GM15510 (cell line): Measurements from ENCODE around the gene MRPL14.

Source experiments
- POLR2A ChIP-seq: IDR thresholded peaks from 3 replicates; pipeline ENCODE4 v1.6.1; 2011; ENCODE audit warnings: borderline replicate concordance; ENCODE audit not compliant: insufficient read length; ENCODE audit errors: extremely low read depth

The MRPL14 gene

DNA sequence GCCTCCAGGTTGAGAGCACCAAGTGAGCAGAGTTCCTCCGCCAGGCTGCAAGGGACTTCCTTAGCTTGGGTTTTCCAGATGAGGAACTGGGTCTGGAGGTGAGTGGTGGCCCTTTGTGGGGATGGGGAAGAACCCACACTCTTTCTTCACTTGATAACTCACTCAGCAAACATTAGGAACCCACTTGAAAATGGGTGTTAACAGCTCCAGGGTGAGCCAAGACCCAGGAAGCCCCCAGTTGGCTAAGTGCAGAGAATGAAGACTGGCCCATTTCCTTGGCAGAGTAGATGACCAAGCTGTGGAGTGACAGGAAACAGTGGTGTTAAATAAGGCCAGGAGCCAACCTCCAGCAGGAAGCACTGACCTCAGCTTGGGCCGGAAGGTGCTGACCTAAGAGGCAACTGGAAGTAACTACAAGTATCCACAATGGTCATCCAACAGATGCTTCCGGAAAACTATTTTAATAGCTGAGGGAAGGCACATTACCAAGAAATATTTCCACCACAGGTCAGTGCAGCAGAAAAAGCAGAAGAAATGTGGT lies 22.7 kb downstream of the MRPL14 start:
- TF ChIP-seq POLR2A: no peak

DNA sequence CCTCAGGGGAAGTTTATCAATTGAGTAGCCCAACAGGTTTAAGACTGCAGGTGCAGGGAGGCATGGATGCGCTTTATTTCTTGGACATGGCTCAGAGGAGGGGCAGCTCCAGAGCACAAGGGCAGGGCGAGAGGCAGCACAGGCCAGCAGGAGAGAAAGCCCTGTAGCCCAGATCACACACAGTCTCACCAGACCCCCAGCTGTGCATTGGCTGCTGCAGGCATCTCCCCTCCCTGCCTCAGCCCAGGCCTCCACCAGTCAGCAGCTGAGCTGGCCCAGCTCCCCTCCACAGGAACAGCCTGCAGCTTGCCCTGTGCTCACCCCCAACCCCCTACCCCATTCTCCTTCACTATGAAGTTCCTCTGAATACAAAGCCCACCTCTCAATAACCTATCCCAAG lies 24.7 kb downstream of the MRPL14 start:
- TF ChIP-seq POLR2A: no peak

DNA sequence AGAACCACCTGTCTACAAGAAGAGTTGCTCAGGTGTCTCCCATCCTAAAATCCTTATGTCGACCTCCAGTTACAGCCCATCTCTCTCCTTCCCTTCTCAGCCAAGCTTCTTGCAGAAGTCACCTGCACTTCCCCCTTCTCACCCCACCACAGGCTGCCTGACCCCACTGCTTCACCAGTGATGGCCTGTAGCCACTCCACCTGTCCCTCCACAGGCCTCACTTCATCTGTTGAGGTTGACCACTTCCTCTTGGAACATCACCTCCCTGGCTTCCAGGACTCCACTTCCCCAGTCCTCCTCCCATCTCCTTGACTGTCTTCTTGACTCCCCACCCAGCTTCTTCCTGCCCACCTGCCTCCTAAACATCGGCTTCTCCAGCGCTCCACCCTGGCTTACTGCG lies 25.4 kb downstream of the MRPL14 start:
- no peak for TF ChIP-seq POLR2A

DNA sequence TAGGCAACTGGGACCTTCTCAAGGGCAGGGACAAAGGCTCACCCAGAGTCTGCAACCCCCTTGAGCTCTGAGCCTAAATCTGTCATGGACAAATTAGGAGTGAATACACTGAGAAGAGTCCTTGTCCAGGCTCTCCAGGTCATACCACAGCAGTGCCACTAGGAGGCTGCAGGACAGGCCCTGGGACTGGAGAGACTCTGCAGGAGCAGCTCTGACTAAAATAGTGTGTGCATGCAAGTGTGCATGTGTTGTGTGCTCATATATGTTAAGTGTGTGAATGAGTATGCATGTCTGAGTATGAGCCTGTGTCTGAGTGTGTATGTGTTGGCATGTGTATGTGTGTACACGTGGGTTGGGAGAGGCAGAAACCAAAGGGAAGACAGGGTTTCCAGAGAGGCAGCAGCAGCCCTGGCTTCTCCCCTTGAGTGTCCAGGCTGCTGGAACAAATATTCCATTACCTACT lies 27.1 kb downstream of the MRPL14 start:
- TF ChIP-seq POLR2A: no peak

DNA sequence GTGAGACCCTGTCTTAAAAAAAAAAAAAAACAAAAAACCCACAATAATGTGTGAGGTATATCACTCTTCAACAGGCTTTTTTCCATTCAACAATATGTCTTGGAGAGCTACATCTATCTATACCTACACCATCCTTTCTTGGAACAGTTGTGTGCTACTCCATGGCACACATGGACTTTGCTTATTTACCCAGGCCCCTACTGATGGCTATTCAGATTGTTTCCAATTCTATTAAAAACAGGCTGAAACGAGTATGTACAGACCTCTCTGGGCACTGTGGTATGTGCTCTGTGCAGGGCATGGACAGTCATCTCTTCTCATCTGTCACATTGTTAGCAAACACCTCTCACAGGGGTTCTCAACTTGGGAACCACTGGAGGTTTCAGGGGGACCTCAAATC lies 28.1 kb downstream of the MRPL14 start:
- no peak for TF ChIP-seq POLR2A

DNA sequence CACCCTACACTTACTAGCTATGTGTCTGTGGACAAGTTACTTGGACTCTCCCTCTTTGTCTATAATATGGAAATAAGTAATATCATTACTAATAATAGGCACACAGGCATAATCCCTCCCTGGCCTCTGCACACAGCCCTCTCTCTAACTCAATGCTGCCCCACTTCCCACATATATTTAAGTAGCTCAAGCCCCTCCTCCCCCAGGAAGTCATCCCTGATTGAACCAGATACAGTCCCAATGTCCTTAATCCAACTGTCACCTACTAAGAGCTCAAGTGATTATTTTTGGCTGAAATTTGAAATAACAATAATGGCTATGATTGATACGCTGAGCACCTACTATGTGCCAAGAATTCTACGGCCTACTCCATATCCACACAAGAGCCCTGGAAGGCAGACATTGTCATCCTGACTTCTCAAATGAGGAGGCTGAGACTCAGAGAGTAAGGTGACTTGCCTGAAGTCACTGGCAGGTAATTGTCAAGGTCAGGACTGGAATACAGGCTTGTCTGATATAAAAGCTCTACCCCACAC lies 29.4 kb downstream of the MRPL14 start:
- no peak for TF ChIP-seq POLR2A

DNA sequence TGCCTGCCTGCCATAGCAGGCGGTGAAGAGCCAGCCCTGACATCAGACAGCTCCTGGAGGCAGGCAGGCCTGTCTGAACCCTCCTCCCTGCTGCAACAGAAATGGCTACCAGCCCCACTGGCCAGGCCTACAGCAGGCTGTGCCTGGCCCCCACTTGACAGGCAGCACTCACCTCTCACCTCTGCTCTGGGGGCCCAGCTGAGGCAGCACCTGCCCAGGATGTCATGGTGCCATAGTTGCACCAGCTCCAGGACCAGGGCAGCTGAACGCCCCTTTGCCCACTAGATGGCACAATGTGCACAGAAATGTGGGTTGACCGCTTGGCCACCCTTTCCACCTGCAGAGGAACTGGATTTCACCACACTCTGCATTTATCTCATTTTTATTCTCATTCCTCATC lies 30.6 kb downstream of the MRPL14 start:
- no peak for TF ChIP-seq POLR2A

DNA sequence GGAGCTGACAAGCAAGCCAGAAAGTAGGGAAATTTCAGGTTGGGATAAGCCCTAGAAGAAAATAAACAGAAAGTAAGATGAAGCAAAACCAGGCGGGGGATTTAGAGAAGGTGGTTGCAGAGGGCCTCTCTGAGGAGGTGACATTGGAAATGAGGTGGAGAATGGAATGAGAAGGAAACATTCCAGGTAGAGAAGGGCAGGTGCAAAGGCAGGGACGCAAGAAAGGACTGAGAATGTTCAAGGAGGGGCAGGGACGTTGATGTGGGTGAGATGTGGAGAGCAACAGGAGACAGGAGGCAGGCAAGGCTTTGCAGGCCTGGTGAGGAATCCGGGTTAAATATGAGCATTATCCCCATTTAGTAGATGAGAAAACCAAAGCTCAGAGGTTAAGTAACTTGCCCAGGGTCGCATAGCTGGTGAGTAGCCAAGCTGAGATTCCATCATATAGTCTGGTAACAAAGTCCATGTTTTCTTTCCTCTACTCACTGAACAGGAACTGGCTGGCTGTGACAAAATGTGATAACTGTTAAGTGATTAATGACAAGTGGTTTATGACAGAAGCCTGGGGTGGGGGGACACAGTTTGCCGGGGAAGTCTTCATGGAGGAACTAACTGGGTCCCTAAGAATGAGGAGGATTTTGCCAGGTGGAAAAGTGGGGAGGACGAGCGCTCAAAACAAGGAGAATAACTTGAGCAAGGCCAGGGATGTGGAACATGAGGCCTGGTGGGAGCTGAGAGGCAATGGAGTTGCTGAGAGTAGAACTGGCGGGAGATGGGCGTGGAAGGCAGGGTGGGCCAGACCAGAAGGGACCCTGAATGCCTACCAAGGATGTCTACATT lies 32.6 kb downstream of the MRPL14 start:
- TF ChIP-seq POLR2A: no peak

DNA sequence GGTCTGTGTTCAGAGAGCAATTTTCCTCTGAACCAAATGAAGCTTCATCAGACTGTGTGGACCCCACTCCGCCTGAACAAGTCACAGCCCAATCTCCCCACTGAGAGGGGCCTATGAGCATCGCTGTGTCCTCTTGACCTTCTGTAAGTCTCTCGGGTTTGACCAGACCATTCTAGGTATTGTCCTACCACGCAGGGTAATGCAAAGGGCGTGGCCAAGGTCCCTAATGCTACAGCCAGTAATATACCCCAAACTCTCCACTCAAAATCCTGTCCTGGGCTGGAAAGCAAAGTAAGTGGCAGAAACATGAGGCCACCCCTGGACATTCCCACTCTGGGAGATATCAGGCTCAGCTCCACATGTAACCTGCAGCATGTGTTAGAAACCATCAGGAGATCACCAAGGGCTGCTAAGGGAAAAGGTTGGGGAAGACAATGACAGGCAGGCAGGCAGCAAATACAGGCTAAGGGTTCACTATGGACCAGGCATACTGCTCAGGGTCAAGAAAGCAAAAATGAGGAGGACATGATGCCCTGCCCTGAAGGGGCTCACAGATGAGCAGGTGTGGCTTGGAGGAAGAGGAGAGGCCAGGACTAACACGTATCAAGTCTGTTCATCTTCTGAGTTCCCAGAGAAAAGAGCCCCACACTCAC lies 33.4 kb downstream of the MRPL14 start:
- TF ChIP-seq POLR2A: no peak

DNA sequence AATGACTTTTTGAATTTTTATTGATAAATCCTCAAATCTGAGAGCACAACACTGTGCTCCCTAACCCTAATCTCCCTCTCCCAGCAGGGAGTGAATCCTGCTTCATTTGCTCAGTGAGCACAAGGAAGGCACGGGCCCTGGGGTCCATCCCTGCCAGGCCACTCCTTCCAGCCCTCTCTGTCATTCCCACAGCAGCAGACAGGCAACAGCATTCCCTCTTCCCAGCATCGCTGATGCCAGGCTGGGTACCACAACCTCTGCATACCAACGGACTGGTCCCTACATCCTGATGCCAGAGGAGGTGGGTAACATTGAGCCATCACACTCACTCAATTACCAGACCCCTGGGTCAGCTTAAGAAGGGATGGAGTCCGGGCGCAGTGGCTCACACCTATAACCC lies 34.2 kb downstream of the MRPL14 start:
- TF ChIP-seq POLR2A: no peak

DNA sequence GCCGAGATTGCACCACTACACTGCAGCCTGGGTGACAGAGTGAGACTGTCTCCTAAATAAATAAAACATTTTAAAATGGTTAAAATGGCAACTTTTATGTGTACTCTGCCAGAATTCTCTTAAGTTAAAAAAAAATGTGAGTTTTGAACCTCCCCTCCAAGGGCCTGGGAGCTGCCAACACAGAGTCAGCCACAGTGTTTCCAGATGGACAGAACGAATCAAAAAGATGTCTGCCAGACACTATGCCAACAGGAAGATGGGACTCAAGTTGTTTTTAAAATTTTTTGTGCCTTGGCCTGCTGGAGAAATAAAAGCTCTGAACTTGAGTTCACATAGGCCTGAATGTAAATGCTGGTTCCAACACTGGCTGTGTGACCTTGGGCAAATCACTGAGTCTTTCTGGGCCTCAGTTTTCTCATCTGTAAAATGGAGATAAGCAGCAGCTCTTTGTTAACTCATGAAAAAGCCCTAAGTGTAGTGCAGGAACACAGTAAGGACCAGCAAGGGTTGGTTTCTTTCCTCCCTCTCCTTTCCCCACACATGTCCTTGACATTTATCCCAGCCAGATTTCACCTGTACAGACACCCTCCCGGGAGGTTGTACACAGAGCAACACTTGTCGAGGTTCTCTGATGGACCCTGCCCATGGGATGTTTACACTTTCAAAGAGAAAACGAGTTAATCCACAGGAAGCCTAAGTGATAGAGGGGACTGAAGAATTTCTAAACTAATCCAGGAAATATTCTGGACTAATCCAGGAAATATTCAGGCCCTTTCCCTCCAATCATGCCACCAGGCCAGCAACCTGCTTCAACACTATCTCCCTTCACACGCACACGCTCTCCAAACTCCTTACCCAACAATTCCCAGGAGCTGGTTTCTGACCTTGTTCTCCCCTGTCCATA lies 35.0 kb downstream of the MRPL14 start:
- TF ChIP-seq POLR2A: no peak

DNA sequence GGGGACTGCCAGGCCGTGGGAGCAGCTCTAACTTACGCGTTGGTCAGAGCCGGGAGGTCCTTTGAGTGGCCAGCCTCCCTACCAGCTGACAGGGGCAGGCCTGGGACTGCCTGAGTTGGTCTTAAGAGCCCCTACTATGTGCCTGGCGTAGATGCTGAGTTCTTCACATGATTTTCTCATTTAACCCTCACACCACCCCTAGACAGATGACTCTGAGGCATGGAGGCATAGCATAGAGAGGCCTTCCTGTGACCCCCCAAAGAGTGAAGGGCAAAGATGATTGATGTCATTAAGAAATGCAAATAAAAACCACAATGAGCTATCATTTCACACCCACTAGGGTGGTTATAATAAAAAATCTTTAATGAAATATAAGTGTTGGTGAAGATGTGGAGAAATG lies 36.8 kb downstream of the MRPL14 start:
- TF ChIP-seq POLR2A: no peak

DNA sequence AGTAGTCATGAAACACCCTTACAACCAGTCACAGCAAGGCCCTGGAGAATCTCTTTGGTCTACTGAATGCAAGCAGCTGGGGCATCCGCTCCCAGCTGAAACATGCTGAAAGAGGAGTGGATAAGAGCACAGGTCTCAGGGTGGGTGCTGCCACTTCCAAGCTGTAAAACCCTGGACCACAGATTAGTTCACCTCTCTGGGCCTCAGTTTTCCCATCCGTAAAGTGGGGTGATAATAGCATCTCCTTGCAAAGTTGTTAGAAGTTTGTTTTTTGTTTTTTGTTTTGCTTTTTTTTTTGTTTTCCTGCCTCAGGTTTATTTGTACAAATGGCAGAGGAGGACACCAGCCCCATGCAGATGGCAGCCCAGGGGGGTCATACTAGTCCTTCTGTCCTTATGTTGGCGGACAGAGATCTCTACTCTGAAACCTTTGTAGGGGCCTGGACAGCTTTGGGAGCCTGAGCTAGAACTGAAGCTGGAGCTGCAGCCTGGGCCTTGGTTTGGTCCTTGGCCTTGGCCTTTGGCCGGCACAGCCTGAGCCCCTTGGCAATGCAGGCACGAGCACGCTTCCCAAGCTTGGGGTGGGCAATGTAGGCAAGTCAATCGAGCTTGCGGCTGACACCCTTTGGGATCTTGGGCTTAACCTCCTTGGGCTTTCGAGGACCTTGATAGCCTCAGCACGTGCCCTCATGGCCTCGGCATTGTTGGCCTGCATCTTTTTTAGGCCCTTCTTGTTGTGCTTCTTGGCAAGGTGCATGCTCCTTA lies 38.2 kb downstream of the MRPL14 start:
- no peak for TF ChIP-seq POLR2A

DNA sequence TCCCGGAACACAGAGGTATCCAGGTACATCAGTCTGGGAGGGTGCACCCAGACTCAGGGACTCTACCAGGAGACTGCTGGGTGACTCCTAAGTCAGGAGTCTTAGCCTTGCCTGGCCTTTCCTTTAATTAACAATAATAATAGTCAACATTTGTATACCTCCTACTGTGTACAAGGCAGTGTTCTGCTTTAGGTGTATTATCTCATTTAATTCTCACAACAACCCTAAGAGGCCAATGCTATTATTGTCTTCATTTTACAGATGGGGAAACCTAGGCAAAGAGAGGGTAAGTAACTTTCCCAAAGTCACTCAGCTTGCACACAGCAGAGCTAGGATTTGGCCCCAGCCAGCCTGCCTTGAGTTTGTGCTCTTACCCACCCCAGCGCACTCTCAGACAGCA lies 39.6 kb downstream of the MRPL14 start:
- no peak for TF ChIP-seq POLR2A
